CD4-positive, CD25-positive, alpha-beta regulatory T cell (primary cell): Measurements from ENCODE around the gene MOG. TPM values are rescaled to one million over a fixed set of nuclear protein-coding genes. Genes with fewer than 3 reads are reported as not detected.
"Not testable (repeated sequence)": the region's sequence is repeated elsewhere in the genome, so short reads cannot be mapped to it uniquely, and the experiment has no call there.

ENCODE experiments used
- ATAC-seq, 2 donors: fragments of 150-1000 bp; cut with Tn5 transposase; one replicate each; pipeline ENCODE4 v1.10.0; 2021; ENCODE audit warnings: low read depth in 2 of 2, moderate number of reproducible peaks in 2 of 2, moderate library complexity in 1 of 2
- DNase-seq, 3 donors: peaks; one replicate each; pipeline versions ENCODE4 v3.0.0 to v3.0.0-alpha.2; 2012 to 2022; ENCODE audit warnings: mixed read lengths in 1 of 3
- H3K27ac ChIP-seq: one replicate; pipeline ENCODE4 v1.7.0; 2013; ENCODE audit warnings: mild to moderate bottlenecking, low read length; ENCODE audit not compliant: insufficient read depth, poor library complexity, severe bottlenecking
- H3K27me3 ChIP-seq: one replicate; pipeline ENCODE4 v1.7.0; 2013; ENCODE audit warnings: low read length; ENCODE audit not compliant: control insufficient read depth, insufficient read depth
- H3K36me3 ChIP-seq: one replicate; pipeline ENCODE4 v1.7.0; 2013; ENCODE audit warnings: mild to moderate bottlenecking, low read length, moderate library complexity; ENCODE audit not compliant: control insufficient read depth, insufficient read depth
- H3K4me1 ChIP-seq: 2 replicates; pipeline ENCODE4 v1.7.0; 2013; ENCODE audit warnings: mild to moderate bottlenecking, low read length; ENCODE audit not compliant: insufficient read depth, control insufficient read depth, poor library complexity, severe bottlenecking
- H3K4me3 ChIP-seq: one replicate; pipeline ENCODE4 v1.7.0; 2013; ENCODE audit warnings: low read depth, mild to moderate bottlenecking, low read length, moderate library complexity
- H3K9me3 ChIP-seq, 2 experiments: 1 replicate in 1 of 2; 2 replicates in 1 of 2; pipeline ENCODE4 v1.7.0; 2013; ENCODE audit warnings: low read length in 2 of 2, mild to moderate bottlenecking in 1 of 2, moderate library complexity in 1 of 2; ENCODE audit not compliant: control insufficient read depth in 2 of 2
- H3K27ac Mint-ChIP-seq, 3 donors: one replicate each; pipeline ENCODE4 v1.8.0; 2020 to 2022; ENCODE audit warnings: mild to moderate bottlenecking in 3 of 3, mixed read lengths in 3 of 3, moderate library complexity in 2 of 3
- H3K27me3 Mint-ChIP-seq: one replicate; pipeline ENCODE4 v1.8.0; 2022; ENCODE audit warnings: mild to moderate bottlenecking, mixed read lengths
- H3K36me3 Mint-ChIP-seq: one replicate; pipeline ENCODE4 v1.8.0; 2020; ENCODE audit warnings: mixed read lengths
- H3K4me1 Mint-ChIP-seq, 4 donors: one replicate each; pipeline ENCODE4 v1.8.0; 2020 to 2022; ENCODE audit warnings: mixed read lengths in 4 of 4, mild to moderate bottlenecking in 1 of 4
- H3K4me3 Mint-ChIP-seq, 4 donors: one replicate each; pipeline ENCODE4 v1.8.0; 2020 to 2022; ENCODE audit warnings: mild to moderate bottlenecking in 4 of 4, mixed read lengths in 4 of 4, moderate library complexity in 3 of 4
- H3K9me3 Mint-ChIP-seq, 7 donors: one replicate each; pipeline ENCODE4 v1.8.0; 2020 to 2022; ENCODE audit warnings: mixed read lengths in 7 of 7, mild to moderate bottlenecking in 3 of 7, moderate library complexity in 2 of 7
- polyA plus RNA-seq, 4 donors: library from polyadenylated mRNA; unstranded; fragments of 300-500 nt; fragmentation: Illumina TruSeq; gene quantifications; one replicate each; pipeline ENCODE4 v1.2.3, GENCODE V29; 2021
- total RNA-seq: library from RNA; stranded (reverse); gene quantifications from one replicate; pipeline ENCODE4 v1.2.3, GENCODE V29; 2022

Gene MOG
- total and polyA plus RNA-seq, 5 donors from 2014 or later, result not detected

DNA sequence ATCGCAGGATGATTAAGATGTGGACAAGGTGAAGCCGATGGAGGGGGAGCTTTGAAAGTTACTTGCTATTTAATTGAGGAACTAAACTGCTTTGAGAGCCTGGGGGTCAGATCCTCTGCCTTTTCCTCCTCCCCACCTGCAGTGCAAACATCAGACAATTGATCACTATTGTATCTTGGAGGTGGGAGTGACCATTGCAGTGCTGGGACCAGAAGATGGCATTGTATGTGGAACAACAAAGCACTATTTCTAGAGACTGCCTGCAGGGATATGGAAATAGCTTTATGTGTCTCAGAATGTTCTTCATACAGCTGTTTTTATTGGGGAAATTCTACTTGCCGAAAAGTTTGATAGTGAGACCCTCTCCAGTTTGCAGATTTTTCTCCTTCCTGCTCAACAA, 4.2 kb downstream of the MOG start:
- H3K27me3 Mint-ChIP-seq, result peaks cover 51% of the 10 kb centered on the region
- H3K36me3 Mint-ChIP-seq, result no peaks in the 10 kb centered on the region
- Histone ChIP-seq H3K9me3 (no peaks in the 10 kb centered on the region), H3K36me3 (no peaks in the 10 kb centered on the region), H3K27me3 (peaks cover 12% of the 10 kb centered on the region), H3K4me3 (no peak overlapping the region), H3K27ac (no peak overlapping the region), H3K4me1 (no peaks in the 10 kb centered on the region)
- no peak overlapping the region for H3K27ac Mint-ChIP-seq
- ATAC-seq (no peak), DNase-seq (no peak)
- H3K4me3 Mint-ChIP-seq, result no peak overlapping the region
- H3K9me3 Mint-ChIP-seq, result peaks cover 0 to 2% (median 0%) of the 10 kb centered on the region in 7 donors
- H3K4me1 Mint-ChIP-seq, result no peaks in the 10 kb centered on the region

DNA sequence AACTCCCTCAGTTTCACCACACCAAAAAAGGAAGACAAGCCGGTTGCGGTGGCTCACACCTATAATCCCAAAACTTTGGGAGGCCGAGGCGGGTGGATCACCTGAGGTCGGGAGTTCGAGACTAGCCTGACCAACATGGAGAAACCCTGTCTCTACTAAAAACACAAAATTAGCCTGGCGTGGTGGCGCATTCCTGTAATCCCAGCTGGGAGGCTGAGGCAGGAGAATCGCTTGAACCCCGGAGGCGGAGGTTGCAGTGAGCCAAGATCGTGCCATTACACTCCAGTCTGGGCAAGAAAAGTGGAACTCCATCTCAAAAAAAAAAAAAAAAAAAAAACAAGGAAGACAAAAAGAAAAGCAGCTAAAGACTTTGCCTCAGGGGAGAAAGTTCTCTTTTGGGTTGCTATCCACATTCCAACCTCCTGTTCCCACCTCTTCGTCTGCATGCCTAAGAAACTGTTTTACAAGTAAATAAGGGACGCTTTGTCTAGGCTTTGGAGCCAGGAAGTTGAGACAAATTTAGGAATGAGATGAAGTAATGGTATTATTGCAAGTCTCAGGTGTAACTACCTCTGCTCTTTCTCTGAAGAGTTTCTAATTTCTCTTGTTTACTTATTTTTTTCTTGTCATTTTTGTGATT, 4.7 kb downstream of the MOG start:
- H3K4me3 Mint-ChIP-seq, ATAC-seq, H3K4me1 ChIP-seq, H3K9me3 ChIP-seq, H3K4me1 Mint-ChIP-seq, H3K27ac Mint-ChIP-seq, H3K4me3 ChIP-seq, H3K27me3 ChIP-seq, H3K36me3 ChIP-seq, H3K9me3 Mint-ChIP-seq, H3K36me3 Mint-ChIP-seq, DNase-seq, H3K27ac ChIP-seq: not testable (repeated sequence)
- peaks cover 52% of the 10 kb centered on the region for H3K27me3 Mint-ChIP-seq

DNA sequence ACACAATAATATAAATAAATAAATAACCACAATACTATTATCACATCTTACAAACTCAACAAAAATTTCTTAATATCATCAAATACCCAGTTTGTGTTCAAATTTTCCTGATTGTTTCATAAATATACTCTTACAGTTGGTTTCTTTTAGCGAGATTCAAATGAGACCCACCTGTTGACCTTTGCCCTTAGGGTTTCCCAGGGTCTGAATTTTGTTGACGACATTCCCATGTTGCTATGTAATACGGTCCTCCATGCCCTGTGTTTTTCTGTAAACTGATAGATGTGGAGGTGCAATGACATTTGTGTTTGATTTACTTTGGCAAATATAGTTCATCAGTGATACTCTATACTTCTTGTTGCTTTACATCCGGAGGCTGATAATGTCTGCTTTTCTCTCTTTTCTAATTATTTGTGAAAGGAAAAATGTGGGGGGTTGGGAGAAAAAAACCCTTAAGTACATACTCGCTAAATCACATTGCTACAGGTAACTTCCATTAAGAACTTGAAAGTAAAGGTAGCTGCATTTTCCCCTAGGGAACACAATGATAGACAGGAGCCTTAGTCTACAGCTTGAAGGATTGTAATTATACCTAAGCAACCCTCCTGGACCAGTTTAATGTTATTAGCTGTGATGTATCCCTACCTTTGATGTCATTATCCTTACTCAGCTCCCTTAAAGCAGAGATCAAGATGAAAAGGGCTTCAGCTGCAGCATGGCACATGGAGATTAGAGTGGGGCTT, 6.6 kb downstream of the MOG start:
- peaks cover 63% of the 10 kb centered on the region for H3K27me3 Mint-ChIP-seq
- ATAC-seq, result no peak
- Histone ChIP-seq H3K36me3 (no peaks in the 10 kb centered on the region), H3K27me3 (peaks cover 10% of the 10 kb centered on the region), H3K27ac (no peak overlapping the region), H3K4me3 (no peak overlapping the region), H3K9me3 (no peaks in the 10 kb centered on the region), H3K4me1 (no peaks in the 10 kb centered on the region)
- no peak for DNase-seq
- no peak overlapping the region for H3K4me3 Mint-ChIP-seq
- no peak overlapping the region for H3K27ac Mint-ChIP-seq
- H3K4me1 Mint-ChIP-seq, result no peaks in the 10 kb centered on the region
- H3K9me3 Mint-ChIP-seq, result peaks cover 0 to 6% (median 0%) of the 10 kb centered on the region in 7 donors
- no peaks in the 10 kb centered on the region for H3K36me3 Mint-ChIP-seq

DNA sequence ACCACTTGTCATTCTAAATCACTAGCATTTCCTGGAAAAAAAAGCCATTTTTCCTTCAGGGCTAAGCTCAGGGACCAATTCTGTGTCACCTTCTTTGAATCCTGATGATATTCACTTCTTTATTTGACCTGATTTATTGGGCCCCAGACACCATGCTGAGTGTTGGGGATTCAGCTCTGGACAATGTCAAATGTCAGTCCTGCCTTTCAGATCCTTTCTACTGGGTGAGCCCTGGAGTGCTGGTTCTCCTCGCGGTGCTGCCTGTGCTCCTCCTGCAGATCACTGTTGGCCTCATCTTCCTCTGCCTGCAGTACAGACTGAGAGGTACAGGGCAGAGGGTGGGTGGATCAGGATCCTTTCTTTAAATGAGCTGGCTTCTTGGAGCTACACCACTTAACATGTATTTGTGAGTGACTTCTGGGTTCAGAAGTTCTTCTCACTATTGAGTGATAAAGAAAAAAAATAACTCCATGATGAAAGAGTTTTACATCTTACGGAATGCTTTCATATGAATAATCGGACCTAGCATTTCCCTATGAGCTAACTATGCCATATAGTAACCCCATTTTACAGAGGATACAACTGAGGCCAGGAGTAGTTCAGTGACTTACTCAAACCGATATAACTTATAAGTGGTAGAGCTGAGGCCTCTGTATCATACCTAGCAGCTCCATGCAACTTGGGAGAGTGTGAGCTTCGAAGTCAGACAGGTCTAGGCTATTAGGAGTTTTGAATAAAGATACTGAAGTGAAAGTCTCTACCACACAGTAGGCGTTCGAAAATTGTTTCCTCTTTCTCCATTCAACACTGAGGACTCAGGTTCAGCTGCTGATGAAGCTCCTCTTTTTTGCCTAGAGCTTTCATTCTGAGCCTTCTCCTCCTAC, 9.3 kb downstream of the MOG start:
- no peak overlapping the region for H3K4me3 Mint-ChIP-seq
- no peaks in the 10 kb centered on the region for H3K36me3 Mint-ChIP-seq
- Histone ChIP-seq H3K36me3 (no peaks in the 10 kb centered on the region), H3K27ac (no peak overlapping the region), H3K4me3 (no peak overlapping the region), H3K27me3 (peaks cover 12% of the 10 kb centered on the region), H3K4me1 (no peaks in the 10 kb centered on the region), H3K9me3 (no peaks in the 10 kb centered on the region)
- H3K4me1 Mint-ChIP-seq, result no peaks in the 10 kb centered on the region
- peaks cover 0 to 7% (median 0%) of the 10 kb centered on the region in 7 donors for H3K9me3 Mint-ChIP-seq
- ATAC-seq (no peak), DNase-seq (no peak)
- H3K27me3 Mint-ChIP-seq, result peaks cover 52% of the 10 kb centered on the region
- no peak overlapping the region for H3K27ac Mint-ChIP-seq

DNA sequence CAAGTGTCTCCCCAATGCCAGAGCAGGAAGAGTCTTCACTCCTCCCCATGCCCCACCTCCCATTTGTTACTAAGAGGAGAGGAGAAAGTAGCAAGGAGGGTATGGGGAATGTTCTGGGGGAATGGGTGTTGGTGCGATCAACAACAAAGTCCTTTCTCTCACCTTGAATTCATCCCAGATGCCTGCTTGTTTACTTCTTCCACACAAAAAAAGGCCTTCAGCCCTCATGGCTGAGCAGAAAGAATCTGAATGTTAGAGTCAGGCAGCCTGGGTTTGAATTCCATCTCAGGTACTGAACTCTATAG, 9.9 kb downstream of the MOG start:
- no peaks in the 10 kb centered on the region for H3K4me1 Mint-ChIP-seq
- DNase-seq (no peak), ATAC-seq (no peak)
- H3K4me3 Mint-ChIP-seq, result no peak overlapping the region
- peaks cover 0 to 5% (median 0%) of the 10 kb centered on the region in 7 donors for H3K9me3 Mint-ChIP-seq
- H3K36me3 Mint-ChIP-seq, result no peaks in the 10 kb centered on the region
- no peaks in the 10 kb centered on the region for H3K36me3 ChIP-seq
- no peak overlapping the region for H3K27ac Mint-ChIP-seq
- H3K9me3 ChIP-seq, result no peaks in the 10 kb centered on the region
- H3K27me3 Mint-ChIP-seq, result peaks cover 50% of the 10 kb centered on the region
- no peak overlapping the region for H3K27ac ChIP-seq
- H3K27me3 ChIP-seq, result peaks cover 11% of the 10 kb centered on the region
- no peak overlapping the region for H3K4me3 ChIP-seq
- no peaks in the 10 kb centered on the region for H3K4me1 ChIP-seq

DNA sequence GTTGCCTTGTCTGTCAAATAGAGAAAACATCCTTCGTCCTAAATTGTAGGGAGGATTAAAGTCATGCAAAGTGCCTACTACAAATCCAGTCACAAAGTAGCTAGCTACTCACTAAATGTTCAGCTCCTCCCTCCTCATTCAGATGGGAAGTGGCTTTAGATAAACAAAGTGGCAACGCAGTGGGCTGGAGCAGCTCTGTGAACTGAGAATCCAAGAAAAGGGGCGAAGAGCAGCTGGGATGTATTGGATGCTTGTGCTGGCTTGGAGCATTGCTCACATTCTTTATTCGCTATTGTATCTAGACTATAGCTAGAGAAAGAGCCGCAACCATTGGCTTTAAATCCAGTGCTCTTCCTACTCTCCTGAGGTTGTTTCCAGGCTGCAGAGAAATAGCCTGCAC, 10.3 kb downstream of the MOG start:
- Mint-ChIP-seq H3K4me3 (no peak overlapping the region), H3K9me3 (peaks cover 0 to 5% (median 0%) of the 10 kb centered on the region in 7 donors), H3K27ac (no peak overlapping the region), H3K27me3 (peaks cover 47% of the 10 kb centered on the region), H3K36me3 (no peaks in the 10 kb centered on the region), H3K4me1 (no peaks in the 10 kb centered on the region)
- H3K36me3 ChIP-seq, result no peaks in the 10 kb centered on the region
- no peak for DNase-seq
- peaks cover 9% of the 10 kb centered on the region for H3K27me3 ChIP-seq
- no peak overlapping the region for H3K4me3 ChIP-seq
- ATAC-seq, result no peak
- H3K4me1 ChIP-seq, result no peaks in the 10 kb centered on the region
- H3K27ac ChIP-seq, result no peak overlapping the region
- no peaks in the 10 kb centered on the region for H3K9me3 ChIP-seq

DNA sequence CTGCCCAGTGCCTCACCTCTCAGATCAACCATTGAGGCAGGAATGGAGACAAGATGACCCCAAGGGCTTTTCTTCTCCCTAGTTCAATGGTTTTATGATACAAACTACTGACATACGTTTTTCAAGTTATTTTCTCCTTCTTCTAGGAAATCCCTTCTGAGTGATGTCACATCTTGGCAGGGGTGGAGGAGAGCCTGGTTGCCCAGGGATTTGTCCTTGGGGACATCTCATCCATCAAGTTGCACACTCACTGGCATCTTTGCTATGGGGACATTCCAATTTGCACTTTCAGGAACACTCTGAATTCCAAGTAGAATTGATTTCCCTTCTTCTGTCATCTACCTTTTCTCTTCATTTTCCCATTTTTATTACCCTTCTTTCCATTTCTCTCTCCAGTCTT, 14.1 kb downstream of the MOG start:
- no peaks in the 10 kb centered on the region for H3K36me3 Mint-ChIP-seq
- Histone ChIP-seq H3K4me1 (no peaks in the 10 kb centered on the region), H3K27ac (no peak overlapping the region), H3K4me3 (no peak overlapping the region), H3K9me3 (no peaks in the 10 kb centered on the region), H3K27me3 (peaks cover 9% of the 10 kb centered on the region), H3K36me3 (no peaks in the 10 kb centered on the region)
- no peak overlapping the region for H3K4me3 Mint-ChIP-seq
- peaks cover 33% of the 10 kb centered on the region for H3K27me3 Mint-ChIP-seq
- no peak overlapping the region for H3K27ac Mint-ChIP-seq
- ATAC-seq, result no peak
- DNase-seq, result no peak
- H3K4me1 Mint-ChIP-seq, result no peaks in the 10 kb centered on the region
- peaks cover 0 to 5% (median 0%) of the 10 kb centered on the region in 7 donors for H3K9me3 Mint-ChIP-seq
